ENCODE results near the gene TBK1.

The TBK1 gene

DNA sequence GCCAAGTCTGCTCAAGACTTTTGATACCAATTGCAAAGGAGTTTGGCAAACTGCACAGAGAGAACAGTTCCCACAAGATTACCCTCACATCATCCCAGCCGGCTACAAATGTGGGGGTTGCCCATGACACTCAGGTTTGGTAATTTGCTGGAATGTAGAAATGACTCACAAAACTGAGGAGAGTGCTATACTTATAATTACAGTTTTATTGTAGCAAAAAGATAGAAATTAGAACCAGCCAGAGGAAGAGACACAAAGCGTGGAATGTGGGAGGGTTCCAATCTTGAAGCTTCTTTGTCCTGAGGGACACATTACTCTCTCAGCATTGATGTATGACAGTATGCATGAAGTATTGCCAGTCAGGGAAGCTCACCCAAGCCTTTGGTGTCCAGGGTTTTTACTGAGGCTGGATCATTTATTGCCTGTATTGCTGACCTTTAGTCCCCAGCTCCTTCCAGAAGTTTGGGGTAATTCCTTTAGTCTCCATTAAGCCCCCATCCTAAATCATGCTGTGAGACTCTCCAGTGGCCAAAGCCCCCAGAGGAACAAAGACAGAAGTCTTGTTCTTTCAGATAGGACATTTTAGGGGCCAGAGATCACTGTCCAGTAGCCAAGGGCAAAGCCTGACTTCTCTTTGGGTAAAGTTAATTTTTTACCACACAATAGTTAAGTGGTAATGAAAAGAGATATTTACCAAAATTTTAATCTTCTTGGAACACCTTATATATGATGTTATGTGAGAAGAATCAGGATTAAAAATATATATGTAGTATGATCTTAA, 9.9 kb downstream of the TBK1 start:
- no peak overlapping the region for H3K4me3 ChIP-seq (ENCODE audit: low read depth, low read length)
- TF ChIP-seq, protein P1, sequence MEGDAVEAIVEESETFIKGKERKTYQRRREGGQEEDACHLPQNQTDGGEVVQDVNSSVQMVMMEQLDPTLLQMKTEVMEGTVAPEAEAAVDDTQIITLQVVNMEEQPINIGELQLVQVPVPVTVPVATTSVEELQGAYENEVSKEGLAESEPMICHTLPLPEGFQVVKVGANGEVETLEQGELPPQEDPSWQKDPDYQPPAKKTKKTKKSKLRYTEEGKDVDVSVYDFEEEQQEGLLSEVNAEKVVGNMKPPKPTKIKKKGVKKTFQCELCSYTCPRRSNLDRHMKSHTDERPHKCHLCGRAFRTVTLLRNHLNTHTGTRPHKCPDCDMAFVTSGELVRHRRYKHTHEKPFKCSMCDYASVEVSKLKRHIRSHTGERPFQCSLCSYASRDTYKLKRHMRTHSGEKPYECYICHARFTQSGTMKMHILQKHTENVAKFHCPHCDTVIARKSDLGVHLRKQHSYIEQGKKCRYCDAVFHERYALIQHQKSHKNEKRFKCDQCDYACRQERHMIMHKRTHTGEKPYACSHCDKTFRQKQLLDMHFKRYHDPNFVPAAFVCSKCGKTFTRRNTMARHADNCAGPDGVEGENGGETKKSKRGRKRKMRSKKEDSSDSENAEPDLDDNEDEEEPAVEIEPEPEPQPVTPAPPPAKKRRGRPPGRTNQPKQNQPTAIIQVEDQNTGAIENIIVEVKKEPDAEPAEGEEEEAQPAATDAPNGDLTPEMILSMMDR (IDR thresholded peaks at IDR 0.05; ENCODE audit: borderline replicate concordance, insufficient read depth, low read depth, low read length), result no peak

DNA sequence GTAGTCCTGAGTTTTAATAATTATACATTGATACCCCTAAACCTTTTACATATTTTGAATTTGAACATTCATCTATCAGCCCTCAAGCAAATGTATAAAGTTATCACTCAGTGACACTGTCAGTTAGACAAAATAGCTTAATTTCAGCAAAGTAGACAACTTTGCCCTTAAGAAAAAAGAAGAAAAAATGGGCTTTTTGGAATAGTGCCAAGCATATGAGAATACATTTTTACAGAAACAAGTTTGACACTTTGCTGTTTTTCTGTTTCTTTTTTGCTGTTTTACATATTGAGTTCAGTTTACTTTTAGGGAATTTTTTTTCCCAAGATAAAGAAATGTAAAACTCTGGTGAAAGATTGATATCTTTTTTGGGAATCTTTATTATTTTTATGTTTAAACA, 14.3 kb downstream of the TBK1 start:
- TF ChIP-seq, protein P1 (IDR thresholded peaks at IDR 0.05; ENCODE audit: borderline replicate concordance, insufficient read depth, low read depth, low read length), result no peak

DNA sequence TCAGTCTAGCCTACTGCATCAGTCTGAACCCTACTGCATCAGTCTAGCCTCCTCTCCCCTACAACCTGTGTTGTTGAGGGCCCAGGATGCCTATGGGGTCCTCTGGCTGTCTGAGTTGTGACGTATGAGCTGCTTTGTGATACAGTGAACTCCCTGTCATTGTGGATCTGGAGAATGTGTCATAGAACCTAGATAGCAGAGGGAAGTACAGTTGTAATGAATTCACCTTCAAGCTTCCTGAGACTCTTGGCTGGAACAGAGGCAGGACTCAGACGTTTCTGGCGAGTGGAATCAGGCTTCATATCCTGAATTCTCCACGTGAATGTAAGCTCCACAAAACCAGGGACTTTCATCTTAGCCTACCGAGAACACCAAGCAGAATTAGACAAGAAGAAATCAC, 17.0 kb downstream of the TBK1 start:
- H3K4me3 ChIP-seq (ENCODE audit: low read depth, low read length), result no peak overlapping the region
- TF ChIP-seq, protein P1 (IDR thresholded peaks at IDR 0.05; ENCODE audit: borderline replicate concordance, insufficient read depth, low read depth, low read length), result no peak

More for the DNA sequence above, 14.3 kb downstream of the TBK1 start:
- no peak overlapping the region for H3K4me3 ChIP-seq (ENCODE audit: low read depth, low read length)

DNA sequence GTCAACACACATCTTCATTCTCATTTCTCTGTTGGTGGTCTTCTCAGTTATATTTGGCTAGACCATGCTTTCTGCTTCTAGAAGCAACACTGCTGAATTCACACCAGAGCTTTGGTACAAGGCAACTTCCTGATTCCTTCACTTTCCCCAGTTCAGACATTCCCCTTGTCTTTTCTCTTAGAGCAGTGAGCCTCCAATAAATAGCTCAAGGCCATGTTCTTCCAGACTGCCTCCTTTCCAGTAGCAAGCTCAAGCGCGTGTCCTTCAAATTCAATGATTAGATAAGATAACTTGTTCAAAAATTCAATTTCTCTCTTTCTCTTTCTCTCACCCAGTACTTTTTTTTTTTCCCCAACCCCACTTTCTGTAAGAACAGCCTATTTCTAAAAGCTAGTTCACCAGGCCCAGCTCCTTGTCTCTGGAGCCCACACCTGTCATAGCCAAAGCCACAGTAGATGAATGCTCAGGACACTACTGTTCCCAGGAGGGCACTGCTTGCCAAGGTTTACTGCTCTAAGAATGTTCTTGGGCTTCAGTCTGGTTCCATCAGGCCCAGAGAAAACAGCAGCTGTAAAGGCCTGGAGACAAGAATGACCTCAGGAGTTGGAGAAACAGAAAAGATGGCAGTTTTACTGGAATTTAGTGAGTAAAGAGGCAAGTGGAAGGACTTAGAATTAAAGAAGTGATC, 17.7 kb downstream of the TBK1 start:
- H3K4me3 ChIP-seq (ENCODE audit: low read depth, low read length), result no peak overlapping the region
- TF ChIP-seq, protein P1 (IDR thresholded peaks at IDR 0.05; ENCODE audit: borderline replicate concordance, insufficient read depth, low read depth, low read length), result no peak

DNA sequence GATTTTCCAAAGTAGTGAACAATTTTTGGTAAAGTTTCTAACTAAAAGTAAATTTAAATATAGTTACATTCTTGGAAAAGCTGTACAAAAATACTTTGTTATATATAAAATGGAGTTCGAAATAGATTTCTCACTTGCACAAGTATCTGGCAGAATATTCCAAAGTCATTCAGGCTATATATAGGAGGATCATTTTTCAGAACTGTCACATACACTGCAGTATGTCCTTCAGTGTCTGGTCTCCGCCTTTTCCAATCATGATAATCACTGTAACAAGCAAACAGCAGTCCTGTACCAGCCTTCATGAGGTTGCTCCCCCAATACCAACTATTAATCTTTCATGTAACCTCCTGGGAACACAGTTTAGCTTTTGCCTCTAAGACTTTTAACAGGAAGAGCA, 18.6 kb downstream of the TBK1 start:
- no peak overlapping the region for H3K4me3 ChIP-seq (ENCODE audit: low read depth, low read length)
- TF ChIP-seq, protein P1 (IDR thresholded peaks at IDR 0.05; ENCODE audit: borderline replicate concordance, insufficient read depth, low read depth, low read length), result no peak

DNA sequence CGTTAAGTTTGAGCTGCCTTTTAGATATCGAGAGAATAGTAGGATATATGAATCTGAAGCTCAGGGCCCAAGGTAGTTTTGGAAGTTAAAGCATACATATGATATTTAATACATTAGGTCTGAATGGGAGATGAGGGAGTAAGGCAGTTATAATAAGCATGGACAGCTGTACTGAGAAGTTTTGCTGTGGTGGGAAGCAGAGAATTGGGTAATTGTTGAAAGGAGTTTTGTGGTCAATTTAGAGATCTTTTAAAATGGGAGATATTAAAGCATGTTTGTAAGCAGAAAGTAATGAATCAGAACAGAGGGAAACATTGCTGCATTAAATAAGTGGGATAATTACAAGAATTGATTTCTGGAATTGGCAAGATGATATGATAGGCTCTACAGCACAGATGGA, 21.3 kb downstream of the TBK1 start:
- H3K4me3 ChIP-seq (ENCODE audit: low read depth, low read length), result no peak overlapping the region
- TF ChIP-seq, protein P1 (IDR thresholded peaks at IDR 0.05; ENCODE audit: borderline replicate concordance, insufficient read depth, low read depth, low read length), result no peak

DNA sequence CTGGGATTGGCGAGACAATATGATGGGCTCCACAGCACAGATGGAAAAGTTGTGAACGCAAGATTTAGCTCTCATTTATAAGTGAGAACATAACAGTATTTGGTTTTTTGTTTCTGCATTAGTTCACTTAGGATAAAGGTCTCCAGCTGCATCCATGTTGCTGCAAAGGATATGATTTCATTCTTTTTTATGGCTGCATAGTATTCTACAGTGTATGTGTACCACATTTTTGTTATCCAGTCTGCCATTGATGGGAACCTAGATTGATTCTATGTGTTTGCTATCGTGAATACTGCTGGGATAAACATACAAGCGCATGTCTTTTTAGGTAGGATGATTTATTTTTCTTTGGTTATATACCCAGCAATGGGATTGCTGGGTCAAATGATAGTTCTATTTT, 23.6 kb downstream of the TBK1 start:
- H3K4me3 ChIP-seq (ENCODE audit: low read depth, low read length), result no peak overlapping the region
- TF ChIP-seq, protein P1 (IDR thresholded peaks at IDR 0.05; ENCODE audit: borderline replicate concordance, insufficient read depth, low read depth, low read length), result no peak
